Prostate gland (tissue), 2 donors: ENCODE data around the gene MALRD1. TPM values are rescaled to one million over a fixed set of nuclear protein-coding genes. Genes with fewer than 3 reads are reported as not detected.

Experiments
- DNase-seq: peaks from one replicate; pipeline ENCODE4 v3.0.0-alpha.2; 2019; ENCODE audit warnings: low spot score
- H3K27ac ChIP-seq, 2 donors: fragments of 200-600 bp; sonication (generic); 2 replicates each; pipeline ENCODE4 v1.5.1; 2017 to 2019
- H3K27me3 ChIP-seq: fragments of 200-600 bp; sonication (generic); replicated peaks from 2 replicates; pipeline ENCODE4 v1.5.1; 2019; ENCODE audit not compliant: insufficient read depth
- H3K36me3 ChIP-seq, 2 donors: fragments of 200-600 bp; sonication (generic); 1 replicate in 1 of 2; 2 replicates in 1 of 2; pipeline versions ENCODE4 v1.5.1 to v1.8.1; 2017 to 2019
- H3K4me1 ChIP-seq: fragments of 200-600 bp; sonication (generic); replicated peaks from 2 replicates; pipeline ENCODE4 v1.5.1; 2019
- H3K4me3 ChIP-seq, 2 donors: fragments of 200-600 bp; sonication (generic); 2 replicates each; pipeline ENCODE4 v1.5.1; 2017 to 2019
- H3K9me3 ChIP-seq: fragments of 200-600 bp; sonication (generic); 2 replicates; pipeline ENCODE4 v1.5.1; 2017
- POLR2A ChIP-seq: fragments of 450-650 bp; IDR thresholded peaks from one replicate; pipeline ENCODE4 v1.6.1; 2016; ENCODE audit warnings: antibody characterized with exemption, mild to moderate bottlenecking
- POLR2AphosphoS5 ChIP-seq: sonication (generic); formaldehyde crosslinking; IDR thresholded peaks from one replicate; pipeline ENCODE4 v1.6.1; 2017; ENCODE audit warnings: antibody characterized with exemption
- WGBS: methylation state at CpG from one replicate; pipeline ENCODE4 v1.1.5; 2018; 5-methylcytosine and 5-hydroxymethylcytosine counted together
- intact Hi-C: fragments of 100-400 bp; cut with DNase I; formaldehyde crosslinking; loops from one replicate; pipeline ENCODE4 v1.14.2; 2022
- total RNA-seq, 2 donors: library from RNA; depleted of rRNA; stranded (reverse); fragments of >200 nt; gene quantifications; one replicate each; pipeline ENCODE4 v1.1.0, GENCODE V29; 2016
- TF ChIP-seq, protein P1 (sequence below), 4 experiments: fragments of 200-600 bp in 2 of 4; fragments of 450-650 bp in 2 of 4; sonication (generic) in 2 of 4; IDR thresholded peaks; 1 replicate in 3 of 4; 2 replicates in 1 of 4; pipeline ENCODE4 v1.5.1; 2016 to 2019; ENCODE audit warnings: antibody characterized with exemption in 4 of 4, mild to moderate bottlenecking in 2 of 4, moderate library complexity in 2 of 4

MALRD1 gene
- total RNA-seq, 2 donors from 2014 or later: 2.1 TPM; not detected in 1

- no peaks in the 10 kb centered on the region for H3K36me3 ChIP-seq
- WGBS: 60% methylated on average over 5 of the region's 5 CpGs
- no peak overlapping the region for H3K4me3 ChIP-seq
- H3K9me3 ChIP-seq: no peaks in the 10 kb centered on the region
- no peak for DNase-seq
- no peaks in the 10 kb centered on the region for H3K4me1 ChIP-seq
- TF ChIP-seq, protein P1, sequence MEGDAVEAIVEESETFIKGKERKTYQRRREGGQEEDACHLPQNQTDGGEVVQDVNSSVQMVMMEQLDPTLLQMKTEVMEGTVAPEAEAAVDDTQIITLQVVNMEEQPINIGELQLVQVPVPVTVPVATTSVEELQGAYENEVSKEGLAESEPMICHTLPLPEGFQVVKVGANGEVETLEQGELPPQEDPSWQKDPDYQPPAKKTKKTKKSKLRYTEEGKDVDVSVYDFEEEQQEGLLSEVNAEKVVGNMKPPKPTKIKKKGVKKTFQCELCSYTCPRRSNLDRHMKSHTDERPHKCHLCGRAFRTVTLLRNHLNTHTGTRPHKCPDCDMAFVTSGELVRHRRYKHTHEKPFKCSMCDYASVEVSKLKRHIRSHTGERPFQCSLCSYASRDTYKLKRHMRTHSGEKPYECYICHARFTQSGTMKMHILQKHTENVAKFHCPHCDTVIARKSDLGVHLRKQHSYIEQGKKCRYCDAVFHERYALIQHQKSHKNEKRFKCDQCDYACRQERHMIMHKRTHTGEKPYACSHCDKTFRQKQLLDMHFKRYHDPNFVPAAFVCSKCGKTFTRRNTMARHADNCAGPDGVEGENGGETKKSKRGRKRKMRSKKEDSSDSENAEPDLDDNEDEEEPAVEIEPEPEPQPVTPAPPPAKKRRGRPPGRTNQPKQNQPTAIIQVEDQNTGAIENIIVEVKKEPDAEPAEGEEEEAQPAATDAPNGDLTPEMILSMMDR (IDR thresholded peaks at IDR 0.05): no peak
- TF ChIP-seq POLR2AphosphoS5: no peak
- intact Hi-C loops: no loop called here
- H3K27me3 ChIP-seq: no peaks in the 10 kb centered on the region
- H3K27ac ChIP-seq: no peak overlapping the region
These were observed 383.2 kb downstream of the MALRD1 start for GRCh38 chr10:19431622-19432351.

- Histone ChIP-seq H3K27ac (no peak overlapping the region), H3K36me3 (no peaks in the 10 kb centered on the region), H3K9me3 (no peaks in the 10 kb centered on the region), H3K4me1 (no peaks in the 10 kb centered on the region), H3K27me3 (no peaks in the 10 kb centered on the region), H3K4me3 (no peak overlapping the region)
- WGBS: 90% methylated on average over 2 of the region's 2 CpGs
- no peak for DNase-seq
- TF ChIP-seq POLR2AphosphoS5: no peak
- no peak for TF ChIP-seq POLR2A
- TF ChIP-seq, protein P1 (IDR thresholded peaks at IDR 0.05): no peak
- intact Hi-C loops: no loop called here
These were observed 401.3 kb downstream of the MALRD1 start for GRCh38 chr10:19449860-19450259.

GRCh38 chr10:19451356-19451755 lies 402.8 kb downstream of the MALRD1 start:
- no peak for TF ChIP-seq POLR2A
- TF ChIP-seq POLR2AphosphoS5: no peak
- TF ChIP-seq, protein P1 (IDR thresholded peaks at IDR 0.05): no peak
- no peak for DNase-seq
- intact Hi-C loops: no loop called here
- 82% methylated on average over 3 of the region's 3 CpGs for WGBS
- H3K4me1 ChIP-seq: no peaks in the 10 kb centered on the region
- no peak overlapping the region for H3K4me3 ChIP-seq
- no peaks in the 10 kb centered on the region for H3K36me3 ChIP-seq
- no peaks in the 10 kb centered on the region for H3K9me3 ChIP-seq
- no peak overlapping the region for H3K27ac ChIP-seq
- H3K27me3 ChIP-seq: no peaks in the 10 kb centered on the region

DNA sequence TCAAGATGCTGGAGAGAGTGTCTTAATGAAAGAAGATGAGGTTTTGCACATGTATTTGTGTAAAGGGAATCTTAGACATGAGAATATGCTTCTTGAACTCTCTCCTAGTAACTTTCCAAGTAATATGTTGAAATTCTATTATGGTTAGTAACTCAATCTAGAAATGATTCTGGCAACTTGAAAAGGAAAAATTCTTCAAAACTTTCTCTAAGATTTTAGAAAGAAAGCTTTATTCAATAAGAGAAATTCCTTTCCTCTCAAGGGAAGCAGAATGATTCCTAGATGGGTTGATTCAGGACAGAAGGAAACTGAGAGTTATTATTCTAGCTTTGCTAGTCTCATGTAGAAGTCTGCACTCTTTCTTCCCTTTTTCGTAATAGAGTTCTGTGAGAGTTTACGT lies 403.3 kb downstream of the MALRD1 start:
- Histone ChIP-seq H3K27me3 (no peaks in the 10 kb centered on the region), H3K9me3 (no peaks in the 10 kb centered on the region), H3K36me3 (no peaks in the 10 kb centered on the region), H3K27ac (no peak overlapping the region), H3K4me3 (no peak overlapping the region), H3K4me1 (no peaks in the 10 kb centered on the region)
- TF ChIP-seq, protein P1 (IDR thresholded peaks at IDR 0.05): no peak
- TF ChIP-seq POLR2A (no peak), POLR2AphosphoS5 (no peak)
- no peak for DNase-seq
- intact Hi-C loops: no loop called here
- WGBS: 89% methylated on average over 2 of the region's 2 CpGs

- H3K27ac ChIP-seq: no peak overlapping the region
- H3K27me3 ChIP-seq: no peaks in the 10 kb centered on the region
- H3K9me3 ChIP-seq: no peaks in the 10 kb centered on the region
- no peaks in the 10 kb centered on the region for H3K4me1 ChIP-seq
- no peaks in the 10 kb centered on the region for H3K36me3 ChIP-seq
- DNase-seq: no peak
- intact Hi-C loops: no loop called here
- no peak overlapping the region for H3K4me3 ChIP-seq
- TF ChIP-seq, protein P1 (IDR thresholded peaks at IDR 0.05): no peak
- TF ChIP-seq POLR2AphosphoS5: no peak
- TF ChIP-seq POLR2A: no peak
These were observed 405.4 kb downstream of the MALRD1 start for GRCh38 chr10:19453967-19454366.
